GM23338 (cell line): ENCODE data around the gene BCAS3. TPM values are rescaled to one million over a fixed set of nuclear protein-coding genes. Genes with fewer than 3 reads are reported as not detected.

ENCODE experiments used
- ATAC-seq: fragments of 200-7000 bp; cut with Tn5 transposase; 3 replicates; pipeline ENCODE4 v1.9.1; 2020
- DNase-seq: peaks from one replicate; pipeline ENCODE4 v3.0.0-alpha.2; 2015; ENCODE audit warnings: low spot score
- H2AFZ ChIP-seq: fragments of 200-600 bp; sonication (generic); 2 replicates; pipeline ENCODE4 v1.8.0; 2016; ENCODE audit warnings: antibody characterized with exemption, mild to moderate bottlenecking, moderate library complexity
- H3F3A ChIP-seq: fragments of 200-600 bp; sonication (generic); replicated peaks from 2 replicates; pipeline ENCODE4 v1.8.0; 2017; ENCODE audit warnings: antibody characterized with exemption, mixed run types, low read depth
- H3K27ac ChIP-seq: fragments of 200-600 bp; sonication (generic); 2 replicates; pipeline ENCODE4 v1.6.1; 2016; ENCODE audit warnings: low read depth
- H3K27me3 ChIP-seq: fragments of 200-600 bp; sonication (generic); 2 replicates; pipeline ENCODE4 v1.8.0; 2016; ENCODE audit warnings: mild to moderate bottlenecking, mixed run types, moderate library complexity; ENCODE audit not compliant: insufficient read depth
- H3K36me3 ChIP-seq: fragments of 200-600 bp; sonication (generic); 2 replicates; pipeline ENCODE4 v1.8.0; 2016; ENCODE audit warnings: mild to moderate bottlenecking; ENCODE audit not compliant: insufficient read depth
- H3K4me1 ChIP-seq: fragments of 200-600 bp; sonication (generic); 2 replicates; pipeline ENCODE4 v1.8.0; 2016; ENCODE audit warnings: mild to moderate bottlenecking, moderate library complexity; ENCODE audit not compliant: insufficient read depth
- H3K4me2 ChIP-seq: fragments of 200-600 bp; sonication (generic); 2 replicates; pipeline ENCODE4 v1.7.1; 2017; ENCODE audit warnings: mixed run types
- H3K4me3 ChIP-seq: fragments of 200-600 bp; sonication (generic); 2 replicates; pipeline ENCODE4 v1.6.1; 2016; ENCODE audit warnings: mixed run types
- H3K79me2 ChIP-seq: fragments of 200-600 bp; sonication (generic); replicated peaks from 2 replicates; pipeline ENCODE4 v1.8.0; 2017; ENCODE audit warnings: mild to moderate bottlenecking; ENCODE audit not compliant: insufficient read depth
- H3K9me2 ChIP-seq: fragments of 200-600 bp; sonication (generic); 2 replicates; pipeline ENCODE4 v1.8.0; 2017; ENCODE audit not compliant: insufficient read depth
- H4K20me1 ChIP-seq: fragments of 200-600 bp; sonication (generic); replicated peaks from 2 replicates; pipeline ENCODE4 v1.8.0; 2017; ENCODE audit warnings: mild to moderate bottlenecking; ENCODE audit not compliant: insufficient read depth
- H3K27ac Mint-ChIP-seq: 2 replicates; pipeline ENCODE4 v1.8.0; 2020; ENCODE audit warnings: inconsistent platforms, mild to moderate bottlenecking, moderate library complexity, mixed read lengths
- H3K27me3 Mint-ChIP-seq: 3 replicates; pipeline ENCODE4 v1.8.0; 2022; ENCODE audit warnings: low read depth, mild to moderate bottlenecking, moderate library complexity, mixed read lengths, inconsistent platforms; ENCODE audit not compliant: insufficient read depth, poor library complexity
- H3K36me3 Mint-ChIP-seq: 3 replicates; pipeline ENCODE4 v1.8.0; 2021; ENCODE audit warnings: low read depth, mild to moderate bottlenecking, inconsistent platforms, moderate library complexity, mixed read lengths
- H3K4me1 Mint-ChIP-seq: 3 replicates; pipeline ENCODE4 v1.8.0; 2020; ENCODE audit warnings: mild to moderate bottlenecking, inconsistent platforms, mixed read lengths
- H3K4me3 Mint-ChIP-seq: 3 replicates; pipeline ENCODE4 v1.8.0; 2021; ENCODE audit warnings: moderate library complexity, mild to moderate bottlenecking, inconsistent platforms, mixed read lengths
- H3K9me3 Mint-ChIP-seq: 3 replicates; pipeline ENCODE4 v1.8.0; 2020; ENCODE audit warnings: moderate library complexity, mild to moderate bottlenecking, inconsistent platforms, mixed read lengths
- CREB1 ChIP-seq: fragments of 250-450 bp; sonication (Bioruptor Pico); IDR thresholded peaks from 2 replicates; pipeline ENCODE4 v1.5.0; 2020; ENCODE audit warnings: low read depth, mild to moderate bottlenecking, moderate library complexity
- CTCF ChIP-seq, 2 experiments: fragments of 200-600 bp in 1 of 2; sonication (generic) in 1 of 2; conservative IDR thresholded peaks; 2 replicates each; pipeline versions ENCODE4 v1.5.1 to v1.6.1; 2016 to 2017; ENCODE audit warnings: antibody characterized with exemption in 2 of 2, low read depth in 2 of 2, mild to moderate bottlenecking in 2 of 2, moderate library complexity in 1 of 2
- JUNB ChIP-seq: IDR thresholded peaks from one replicate; pipeline ENCODE4 v1.6.1; 2016; ENCODE audit warnings: antibody characterized with exemption; ENCODE audit not compliant: unreplicated experiment
- POLR2AphosphoS5 ChIP-seq: IDR thresholded peaks from 2 replicates; pipeline ENCODE4 v1.6.1; 2016; ENCODE audit warnings: antibody characterized with exemption, low read depth
- REST ChIP-seq: IDR thresholded peaks from one replicate; pipeline ENCODE4 v1.6.1; 2018; ENCODE audit warnings: antibody characterized with exemption; ENCODE audit not compliant: unreplicated experiment
- STAT1 ChIP-seq: IDR thresholded peaks from one replicate; pipeline ENCODE4 v1.6.1; 2016; ENCODE audit warnings: antibody characterized with exemption; ENCODE audit not compliant: unreplicated experiment
- ZNF114 ChIP-seq: fragments of 250-450 bp; sonication (Bioruptor Pico); IDR thresholded peaks from 2 replicates; pipeline ENCODE4 v1.5.0; 2020; ENCODE audit warnings: mild to moderate bottlenecking, moderate library complexity
- ZNF331 ChIP-seq: fragments of 250-450 bp; sonication (Bioruptor Pico); IDR thresholded peaks from 2 replicates; pipeline ENCODE4 v1.5.0; 2020; ENCODE audit warnings: low read depth, mild to moderate bottlenecking, moderate library complexity
- ZNF462 ChIP-seq: fragments of 250-450 bp; sonication (Bioruptor Pico); IDR thresholded peaks from 2 replicates; pipeline ENCODE4 v1.5.0; 2020; ENCODE audit warnings: mild to moderate bottlenecking, moderate library complexity
- polyA plus RNA-seq: library from polyadenylated mRNA; unstranded; fragments of >200 nt; fragmentation: Nextera tagmentation; extraction: Ambion mirVana; gene quantifications from 2 replicates; pipeline ENCODE4 v1.2.1, GENCODE V29; 2016
- total RNA-seq: library from RNA; depleted of rRNA; stranded (reverse); fragments of >200 nt; shearing (Covaris generic); gene quantifications from 2 replicates; pipeline ENCODE4 v1.2.3, GENCODE V29; 2014
- TF ChIP-seq, protein P1 (sequence below): IDR thresholded peaks from 2 replicates; pipeline ENCODE4 v1.6.1; 2016; ENCODE audit warnings: antibody characterized with exemption

BCAS3 gene
- total and polyA plus RNA-seq, 2 experiments from 2014 or later = 8.2 to 28.0 TPM

GRCh38 chr17:60675997-60676396 is 1.7 kb upstream of the BCAS3 start (continued):
- no peak for TF ChIP-seq CTCF (conservative IDR thresholded peaks at IDR 0.05; ENCODE audit: low read depth in 2 of 2)
- TF ChIP-seq STAT1 = no peak
- no peak for TF ChIP-seq ZNF331 (CRISPR knock-in tag)
- TF ChIP-seq, protein P1, sequence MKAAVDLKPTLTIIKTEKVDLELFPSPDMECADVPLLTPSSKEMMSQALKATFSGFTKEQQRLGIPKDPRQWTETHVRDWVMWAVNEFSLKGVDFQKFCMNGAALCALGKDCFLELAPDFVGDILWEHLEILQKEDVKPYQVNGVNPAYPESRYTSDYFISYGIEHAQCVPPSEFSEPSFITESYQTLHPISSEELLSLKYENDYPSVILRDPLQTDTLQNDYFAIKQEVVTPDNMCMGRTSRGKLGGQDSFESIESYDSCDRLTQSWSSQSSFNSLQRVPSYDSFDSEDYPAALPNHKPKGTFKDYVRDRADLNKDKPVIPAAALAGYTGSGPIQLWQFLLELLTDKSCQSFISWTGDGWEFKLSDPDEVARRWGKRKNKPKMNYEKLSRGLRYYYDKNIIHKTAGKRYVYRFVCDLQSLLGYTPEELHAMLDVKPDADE = no peak
- TF ChIP-seq JUNB = no peak
- TF ChIP-seq CREB1 (CRISPR knock-in tag) = no peak

- Mint-ChIP-seq H3K36me3 (no peaks in the 10 kb centered on the region), H3K9me3 (peaks cover 5% of the 10 kb centered on the region; the same call in 1 of the 3 replicates), H3K4me3 (peak overlapping the region; percentile 100), H3K27ac (peak overlapping the region; percentile 99), H3K27me3 (peaks cover 3% of the 10 kb centered on the region), H3K4me1 (peaks cover 12% of the 10 kb centered on the region; the same call in 2 of the 3 replicates)
- Histone ChIP-seq H3K4me1 (no peaks in the 10 kb centered on the region), H4K20me1 (no peaks in the 10 kb centered on the region), H3K27me3 (no peaks in the 10 kb centered on the region), H3K9me2 (no peaks in the 10 kb centered on the region), H3F3A (no peaks in the 10 kb centered on the region), H3K4me3 (peak overlapping the region; percentile 55), H2AFZ (peak overlapping the region; percentile 61), H3K4me2 (peak overlapping the region; percentile 78), H3K27ac (no peak overlapping the region), H3K79me2 (no peaks in the 10 kb centered on the region), H3K36me3 (no peaks in the 10 kb centered on the region)
- DNase-seq (peak; percentile 10), ATAC-seq (no peak)
- no peak for TF ChIP-seq CREB1 (CRISPR knock-in tag)
- no peak for TF ChIP-seq REST
- TF ChIP-seq JUNB = no peak
- TF ChIP-seq ZNF114 (CRISPR knock-in tag) = no peak
- TF ChIP-seq POLR2AphosphoS5 = no peak
- TF ChIP-seq ZNF462 (CRISPR knock-in tag) = no peak
- TF ChIP-seq ZNF331 (CRISPR knock-in tag) = no peak
- TF ChIP-seq, protein P1 = no peak
- TF ChIP-seq STAT1 = no peak
Observed at GRCh38 chr17:60676758-60677307, 818 bp upstream of the BCAS3 start.
